Activated CD4-positive, alpha-beta T cell treated with anti-CD3 and anti-CD28 coated beads for 48 hours (primary cell): Measurements from ENCODE around the gene AKAP1.

Experiments used
- DNase-seq: peaks from one replicate; pipeline ENCODE4 v3.0.0-alpha.2; 2020

AKAP1 gene

GRCh38 chr17:57084802-57085447, at the start of gene AKAP1:
Gene AKAP1, plus strand, starts transcription at chr17:57085246. Its CDS starts 20,219 bp downstream, at chr17:57105465.
- peak; percentile 96 for DNase-seq

GRCh38 chr17:57035971-57036481, 49.0 kb upstream of the AKAP1 start:
- no peak for DNase-seq

DNA sequence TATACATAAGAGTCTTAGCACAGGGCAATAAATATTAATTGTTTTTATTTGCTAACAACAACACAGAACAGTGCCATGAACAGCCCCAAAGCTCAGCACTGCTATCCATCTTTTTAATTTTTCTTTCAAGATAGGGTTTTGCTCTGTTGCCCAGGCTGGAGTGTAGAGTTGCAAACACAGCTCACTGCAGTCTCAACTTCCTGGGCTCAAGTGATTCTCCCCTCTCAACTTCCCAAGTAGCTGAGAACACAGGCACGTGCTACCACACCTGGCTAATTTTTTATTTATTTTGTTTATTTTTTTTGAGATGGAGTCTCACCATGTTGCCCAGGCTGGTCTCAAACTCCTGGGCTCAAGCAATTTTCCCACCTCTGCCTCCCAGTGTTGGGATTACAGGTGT, 47.6 kb upstream of the AKAP1 start:
- DNase-seq: no peak

DNA sequence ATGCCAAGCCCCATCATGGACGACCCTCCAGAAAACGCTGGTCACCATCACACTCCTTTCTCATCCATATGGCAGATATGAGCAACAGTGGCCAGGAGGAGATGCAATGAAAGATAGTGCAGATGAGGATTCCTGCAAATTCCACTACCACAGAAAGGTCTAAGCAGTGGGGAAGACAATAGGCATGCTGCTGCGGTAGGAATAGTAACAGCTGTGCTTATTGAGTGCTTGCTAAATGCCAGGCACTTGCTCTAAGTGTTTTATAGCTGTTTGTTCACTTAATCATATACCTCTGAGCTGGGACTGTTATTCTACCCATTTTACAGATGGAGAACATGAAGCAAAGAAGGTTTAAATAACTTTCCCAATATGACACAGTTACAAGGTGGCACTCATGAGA, 46.6 kb upstream of the AKAP1 start:
- no peak for DNase-seq

- DNase-seq: no peak
Measured at GRCh38 chr17:57040571-57040970, 44.5 kb upstream of the AKAP1 start.

DNA sequence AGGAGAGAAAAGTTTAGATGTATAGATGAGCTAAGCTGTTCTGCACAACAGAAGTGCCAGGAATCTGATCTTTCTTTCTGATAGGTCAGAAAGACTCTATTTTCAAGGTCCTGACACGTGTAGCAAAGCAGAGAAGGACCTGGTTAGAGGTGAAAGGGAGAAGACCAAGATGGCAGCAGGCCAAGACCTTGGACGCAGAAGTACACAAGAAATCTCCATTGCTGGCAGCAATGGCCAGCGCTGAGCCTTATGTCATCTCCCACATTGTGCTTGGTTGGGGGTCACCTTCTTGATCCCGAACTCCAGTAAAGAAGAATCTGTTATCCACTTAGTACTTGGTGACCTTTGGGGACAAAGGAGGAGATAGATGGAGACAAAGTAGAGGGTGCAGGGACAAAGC, 41.8 kb upstream of the AKAP1 start:
- no peak for DNase-seq

- no peak for DNase-seq
Measured at GRCh38 chr17:57044976-57045867, 39.8 kb upstream of the AKAP1 start.

DNA sequence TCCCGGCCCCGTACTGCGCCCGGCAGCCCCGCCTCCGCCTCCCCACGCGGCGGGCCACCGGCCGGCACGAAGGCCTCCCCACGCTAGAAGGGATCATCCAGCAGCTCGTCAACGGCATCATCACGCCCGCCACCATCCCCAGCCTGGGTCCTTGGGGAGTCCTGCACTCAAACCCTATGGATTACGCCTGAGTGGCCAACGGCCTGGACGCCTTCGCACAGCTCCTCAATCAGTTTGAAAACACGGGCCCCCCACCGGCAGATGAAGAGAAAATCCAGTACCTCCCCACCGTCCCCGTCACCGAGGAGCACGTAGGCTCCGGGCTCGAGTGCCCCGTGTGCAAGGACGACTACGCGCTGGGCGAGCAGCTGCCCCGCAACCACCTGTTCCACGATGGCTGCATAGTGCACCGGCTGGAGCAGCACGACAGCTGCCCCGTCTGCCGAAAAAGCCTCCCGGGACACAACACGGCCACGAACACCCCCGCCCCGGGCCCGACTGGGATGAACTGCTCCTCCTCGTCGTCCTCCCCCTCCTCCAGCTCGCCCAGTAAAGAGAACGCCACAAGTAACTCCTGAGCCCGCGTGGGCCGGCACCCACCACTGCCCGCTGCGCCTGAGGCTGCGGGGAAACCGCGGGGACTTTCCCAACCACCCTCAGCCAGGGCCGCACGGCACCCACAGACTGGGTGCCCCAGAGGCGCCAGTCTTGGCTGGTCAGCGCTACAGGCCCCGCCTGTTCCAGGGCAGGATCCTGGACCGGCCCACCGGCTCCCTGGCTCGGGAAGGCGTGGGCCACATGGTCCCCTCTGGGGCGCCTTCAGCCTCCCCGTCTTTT, 39.0 kb upstream of the AKAP1 start:
- peak; percentile 27 for DNase-seq

DNA sequence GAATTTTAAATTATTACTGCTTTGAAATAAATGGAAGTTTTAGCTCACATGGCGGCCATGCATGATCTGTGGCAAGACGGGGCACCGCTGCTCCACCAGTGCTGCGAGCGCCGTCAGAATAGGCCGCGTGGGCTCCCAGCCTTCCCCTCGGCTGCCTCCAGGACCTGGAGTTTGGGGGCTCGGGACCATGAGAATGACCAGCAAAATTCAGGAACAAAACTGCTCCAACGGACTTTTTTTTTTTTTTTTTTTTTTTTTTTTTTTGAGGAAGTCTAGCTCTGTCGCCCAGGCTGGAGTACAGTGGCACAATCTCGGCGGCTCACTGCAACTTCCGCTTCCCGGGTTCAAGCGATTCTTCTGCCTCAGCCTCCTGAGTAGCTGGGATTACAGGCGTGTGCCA, 38.3 kb upstream of the AKAP1 start:
- no peak for DNase-seq

DNA sequence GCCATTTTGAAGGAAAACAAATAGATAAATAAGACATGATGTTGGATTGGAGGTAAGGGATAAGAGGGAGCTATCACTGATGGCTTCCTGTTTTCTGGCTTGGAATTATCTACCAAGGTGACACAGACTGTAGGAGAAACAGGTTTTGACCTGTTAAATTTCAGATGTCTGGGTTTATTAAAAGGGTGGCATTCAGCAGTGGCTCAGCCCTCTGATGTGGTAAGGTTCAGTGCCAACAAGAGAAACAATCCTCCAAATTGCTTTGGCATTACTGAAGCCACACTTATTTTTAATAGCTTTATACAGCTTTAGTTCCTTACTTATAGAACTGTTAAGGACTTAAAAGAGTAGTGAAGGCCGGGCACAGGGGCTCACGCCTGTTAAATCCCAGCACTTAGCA, 37.0 kb upstream of the AKAP1 start:
- DNase-seq: no peak

DNA sequence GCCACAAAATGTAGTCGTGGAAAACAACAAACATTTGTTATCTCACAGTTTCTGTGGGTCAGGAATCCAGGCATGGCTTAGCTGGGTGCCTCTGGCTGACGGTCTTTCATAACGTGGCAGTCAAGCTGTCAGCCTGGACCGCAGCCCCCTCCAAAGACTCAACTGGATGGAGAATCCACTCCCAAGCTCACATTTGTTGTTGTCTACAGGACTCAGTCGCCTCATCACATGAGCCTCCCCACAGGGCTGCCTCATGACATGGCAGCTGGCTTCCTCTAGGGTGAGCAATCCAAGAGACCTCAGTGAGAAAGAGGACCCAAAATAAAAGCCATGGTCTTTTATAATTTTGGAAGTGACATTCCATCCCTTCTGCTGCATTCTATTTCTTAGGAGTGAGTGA, 34.7 kb upstream of the AKAP1 start:
- no peak for DNase-seq

GRCh38 chr17:57051886-57052361, 33.1 kb upstream of the AKAP1 start:
- no peak for DNase-seq

DNA sequence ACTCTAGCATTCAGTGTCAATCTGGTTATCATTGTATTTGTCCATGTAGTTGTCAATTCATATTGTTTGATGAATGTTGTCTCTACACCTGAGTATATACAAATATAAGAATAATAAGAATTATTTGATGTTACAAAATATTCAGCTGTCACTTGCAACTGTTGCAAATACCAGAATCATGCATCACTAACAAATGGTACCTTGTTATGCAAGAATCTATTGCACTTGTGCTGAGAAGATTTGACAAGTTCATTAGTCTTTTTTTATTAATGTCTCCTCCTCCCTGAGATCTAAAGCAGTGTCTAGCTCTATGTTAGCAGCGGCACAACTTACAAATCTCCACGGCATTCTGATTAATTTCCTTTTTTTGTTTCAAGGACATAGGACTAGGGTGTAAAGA, 22.2 kb upstream of the AKAP1 start:
- DNase-seq: no peak

GRCh38 chr17:57067162-57067561, 17.9 kb upstream of the AKAP1 start:
- no peak for DNase-seq

DNA sequence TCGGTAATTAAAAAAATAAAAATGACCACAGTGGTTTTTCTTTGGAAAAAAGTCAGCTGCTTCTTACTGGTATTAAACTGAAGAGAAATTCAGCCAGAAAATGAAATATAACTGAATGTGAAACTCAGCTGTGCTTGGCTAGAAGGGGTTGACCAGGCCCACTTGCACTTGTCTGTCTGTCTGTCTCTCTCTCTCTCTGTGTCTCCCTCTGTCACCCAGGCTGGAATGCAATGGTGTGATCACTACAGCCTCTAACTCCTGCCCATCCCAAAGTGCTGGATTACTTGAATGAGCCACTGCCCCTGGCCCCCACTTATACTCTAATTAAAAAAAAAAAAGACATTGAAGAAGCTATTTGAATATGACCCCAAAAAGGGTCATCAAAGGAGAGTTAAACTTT, 17.3 kb upstream of the AKAP1 start:
- no peak for DNase-seq

DNA sequence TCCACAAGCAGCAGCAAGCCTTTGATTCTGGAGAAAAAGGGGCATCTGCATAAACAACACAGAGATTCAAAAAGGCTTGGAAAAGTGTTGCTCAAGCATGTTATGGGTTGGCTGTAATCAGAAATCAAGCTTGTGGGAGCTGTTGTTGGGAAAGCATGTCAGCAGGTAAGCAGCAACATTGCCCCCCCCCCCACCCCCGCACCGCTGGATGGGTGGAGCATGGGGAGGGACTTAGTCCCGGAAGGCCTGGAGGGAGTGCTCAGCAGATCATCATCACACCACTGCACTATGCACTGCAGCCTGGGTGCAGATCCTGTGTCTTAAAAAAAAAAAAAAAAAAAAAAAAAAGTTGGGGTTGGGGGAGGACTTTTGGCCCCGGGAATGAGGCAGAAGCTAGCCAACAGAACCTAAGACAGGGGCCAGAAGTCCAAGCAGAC, 16.8 kb upstream of the AKAP1 start:
- peak; percentile 11 for DNase-seq

DNA sequence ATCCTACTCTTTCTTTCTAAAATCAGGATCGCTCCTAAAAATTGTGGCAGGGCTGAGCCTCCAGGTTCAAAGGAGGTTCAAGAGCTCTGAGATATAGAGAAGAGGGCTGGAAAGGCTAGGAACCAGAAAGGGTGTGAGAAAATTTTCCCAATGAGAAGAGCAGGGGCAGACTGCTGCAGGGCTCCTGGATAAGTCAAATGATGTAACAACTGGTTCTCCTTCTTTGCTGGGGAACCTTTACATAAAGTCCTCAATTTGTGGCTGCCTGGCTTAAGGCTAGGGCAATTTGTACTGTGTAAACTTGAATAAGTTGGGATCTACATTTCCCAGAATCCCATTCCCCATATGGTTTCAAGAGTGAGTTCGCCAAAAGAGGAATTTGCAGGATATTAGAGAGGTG, 16.3 kb upstream of the AKAP1 start:
- DNase-seq: no peak

DNA sequence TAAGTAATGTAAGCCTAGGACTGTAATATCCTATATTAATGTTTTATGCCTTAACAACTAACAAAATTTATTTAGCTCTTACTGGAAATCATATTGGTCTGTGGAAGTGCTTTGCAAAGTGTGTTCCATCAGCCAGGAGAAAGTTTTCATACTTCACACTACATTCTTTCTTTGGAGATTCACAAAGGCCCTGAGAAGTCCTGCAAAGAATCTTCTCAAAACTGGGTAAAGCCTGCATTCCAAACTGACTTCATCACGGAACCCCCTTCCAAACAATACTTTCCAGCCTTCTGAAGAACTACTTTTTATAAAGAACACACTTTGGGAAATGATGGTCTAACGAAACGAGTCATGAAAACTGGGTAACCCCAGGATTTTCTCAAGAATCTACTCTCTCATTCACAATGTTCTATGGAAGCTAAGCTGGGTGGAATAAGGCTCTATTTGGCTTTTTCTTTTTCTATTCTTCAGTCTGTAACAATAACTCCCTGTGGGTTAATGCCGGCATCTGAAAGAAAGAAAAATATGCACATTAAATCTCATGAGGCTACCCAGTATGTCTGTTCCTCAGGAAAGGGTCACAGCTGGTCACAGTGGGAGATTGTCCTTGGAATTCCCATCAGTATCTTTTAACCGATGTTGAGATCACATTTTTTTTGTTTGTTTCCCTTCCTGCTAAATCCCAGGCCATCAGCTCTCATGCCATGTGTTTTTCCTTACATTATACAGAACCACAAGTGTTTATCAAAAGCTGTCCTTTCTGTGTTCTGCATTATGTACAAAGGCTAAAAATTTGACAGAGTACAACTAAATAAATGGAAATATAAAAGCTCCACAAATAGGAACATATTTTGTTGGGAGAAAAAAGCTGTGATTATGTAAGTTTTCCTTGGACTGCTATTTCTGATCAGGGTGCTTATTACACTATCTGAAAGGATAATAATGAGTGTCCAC, 12.8 kb upstream of the AKAP1 start:
- DNase-seq: no peak

- no peak for DNase-seq
Measured at GRCh38 chr17:57073626-57074025, 11.4 kb upstream of the AKAP1 start.

- DNase-seq: no peak
Measured at GRCh38 chr17:57075193-57075592, 9.9 kb upstream of the AKAP1 start.

- DNase-seq: no peak
Measured at GRCh38 chr17:57075785-57076184, 9.3 kb upstream of the AKAP1 start.

DNA sequence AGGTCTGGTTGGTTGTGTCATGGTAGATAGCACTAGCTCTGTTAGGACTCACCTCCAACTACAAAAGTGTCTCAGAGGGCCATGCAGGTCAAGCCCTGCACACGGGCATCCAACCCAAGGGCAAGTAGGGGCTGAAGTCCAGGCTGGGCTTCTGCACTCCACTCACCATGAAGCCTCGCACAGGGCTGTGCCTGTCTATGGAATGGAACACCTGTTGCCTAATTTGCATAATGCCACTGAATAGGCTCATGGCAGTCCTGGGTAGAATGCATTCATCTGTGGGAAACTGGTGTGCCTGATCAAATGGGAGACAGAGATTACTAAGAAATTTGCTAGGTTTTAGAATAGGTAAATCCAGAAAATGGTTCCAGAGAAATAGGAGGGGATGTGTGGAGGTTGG, 8.0 kb upstream of the AKAP1 start:
- no peak for DNase-seq
